H1 (cell line): ENCODE data around the gene GDPGP1.

Experiments used
- BRCA1 ChIP-seq: IDR thresholded peaks from 2 replicates; pipeline ENCODE4 v1.6.1; 2012; ENCODE audit warnings: low read depth, low read length, improper control_type of control experiment
- POLR2A ChIP-seq, 2 experiments: IDR thresholded peaks; 1 replicate in 1 of 2; 2 replicates in 1 of 2; pipeline ENCODE4 v1.6.1; 2011; ENCODE audit warnings: low read depth in 2 of 2, low read length in 2 of 2, mild to moderate bottlenecking in 2 of 2; ENCODE audit errors: control extremely low read depth in 1 of 2
- SIN3A ChIP-seq, 2 experiments: IDR thresholded peaks in 1 of 2; conservative IDR thresholded peaks in 1 of 2; 2 replicates each; pipeline ENCODE4 v1.6.1; 2011 to 2012; ENCODE audit warnings: low read length in 2 of 2, improper control_type of control experiment in 1 of 2, low read depth in 1 of 2, mild to moderate bottlenecking in 1 of 2
- TEAD4 ChIP-seq: IDR thresholded peaks from 2 replicates; pipeline ENCODE4 v1.6.1; 2012; ENCODE audit warnings: low read depth, low read length, inconsistent platforms, mixed read lengths
- TF ChIP-seq, protein P1 (sequence below), 3 experiments: IDR thresholded peaks; 1 replicate in 2 of 3; 2 replicates in 1 of 3; pipeline versions ENCODE4 v1.5.1 to v1.6.1; 2011; ENCODE audit warnings: low read length in 3 of 3, mild to moderate bottlenecking in 3 of 3, inconsistent platforms in 2 of 3, low read depth in 1 of 3, moderate library complexity in 1 of 3; ENCODE audit not compliant: insufficient read depth in 1 of 3; ENCODE audit errors: control extremely low read depth in 1 of 3

DNA sequence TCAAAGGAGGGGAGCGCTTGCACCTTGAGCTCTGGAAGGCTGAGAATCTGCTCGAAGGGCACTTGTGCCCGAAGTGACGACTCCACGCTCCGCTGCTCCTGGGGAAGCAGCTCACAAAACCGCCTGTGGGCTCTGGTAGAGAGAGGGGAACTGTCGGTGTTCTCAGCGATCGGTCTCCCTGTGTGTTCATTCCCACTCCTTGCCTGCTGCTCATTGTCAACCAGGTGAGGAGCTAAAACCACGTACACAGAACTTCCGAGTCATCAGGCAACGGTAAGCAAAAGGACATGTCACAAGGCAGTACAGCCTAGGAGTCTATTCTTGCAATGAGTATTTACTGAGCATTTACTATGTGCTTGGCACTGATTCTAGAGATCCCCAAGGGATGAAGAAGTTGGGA lies 1.8 kb upstream of the GDPGP1 start:
- TF ChIP-seq POLR2A (IDR thresholded peaks at IDR 0.05; ENCODE audit: control extremely low read depth in 1 of 2, low read depth in 2 of 2, low read length in 2 of 2) (no peak), SIN3A (conservative IDR thresholded peaks at IDR 0.05 in 1 of 2, IDR thresholded peaks at IDR 0.05 in 1 of 2; ENCODE audit: low read depth in 1 of 2, low read length in 2 of 2) (no peak), BRCA1 (no peak), TEAD4 (no peak)
- TF ChIP-seq, protein P1, sequence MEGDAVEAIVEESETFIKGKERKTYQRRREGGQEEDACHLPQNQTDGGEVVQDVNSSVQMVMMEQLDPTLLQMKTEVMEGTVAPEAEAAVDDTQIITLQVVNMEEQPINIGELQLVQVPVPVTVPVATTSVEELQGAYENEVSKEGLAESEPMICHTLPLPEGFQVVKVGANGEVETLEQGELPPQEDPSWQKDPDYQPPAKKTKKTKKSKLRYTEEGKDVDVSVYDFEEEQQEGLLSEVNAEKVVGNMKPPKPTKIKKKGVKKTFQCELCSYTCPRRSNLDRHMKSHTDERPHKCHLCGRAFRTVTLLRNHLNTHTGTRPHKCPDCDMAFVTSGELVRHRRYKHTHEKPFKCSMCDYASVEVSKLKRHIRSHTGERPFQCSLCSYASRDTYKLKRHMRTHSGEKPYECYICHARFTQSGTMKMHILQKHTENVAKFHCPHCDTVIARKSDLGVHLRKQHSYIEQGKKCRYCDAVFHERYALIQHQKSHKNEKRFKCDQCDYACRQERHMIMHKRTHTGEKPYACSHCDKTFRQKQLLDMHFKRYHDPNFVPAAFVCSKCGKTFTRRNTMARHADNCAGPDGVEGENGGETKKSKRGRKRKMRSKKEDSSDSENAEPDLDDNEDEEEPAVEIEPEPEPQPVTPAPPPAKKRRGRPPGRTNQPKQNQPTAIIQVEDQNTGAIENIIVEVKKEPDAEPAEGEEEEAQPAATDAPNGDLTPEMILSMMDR (IDR thresholded peaks at IDR 0.05; ENCODE audit: control extremely low read depth in 1 of 3, insufficient read depth in 1 of 3, low read depth in 1 of 3, low read length in 3 of 3), result no peak
